Measurements from ENCODE around the gene PSG4.
"Not testable (repeated sequence)": the region's sequence is repeated elsewhere in the genome, so short reads cannot be mapped to it uniquely, and the experiment has no call there.

DNA sequence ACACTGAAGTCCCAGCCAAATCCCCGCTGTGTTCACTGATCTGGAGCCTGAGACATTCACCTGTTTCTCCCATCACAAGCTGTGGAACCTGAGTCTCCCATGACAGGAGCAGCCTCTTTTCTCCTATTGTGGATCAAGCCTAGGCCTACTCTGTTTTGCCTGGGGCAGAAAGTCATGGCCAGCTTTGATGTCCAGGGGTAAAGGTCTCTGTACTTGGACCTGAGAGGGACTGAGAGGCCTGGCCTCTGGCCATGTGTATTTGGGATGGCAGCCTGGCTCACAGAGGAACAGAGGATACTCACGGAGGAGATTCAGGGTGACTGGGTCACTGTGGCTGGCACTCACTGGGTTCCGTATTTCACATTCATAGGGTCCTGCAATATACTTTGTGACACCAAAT lies 26.9 kb downstream of the PSG4 start:
- TF ChIP-seq YY1 (IDR thresholded peaks at IDR 0.05; ENCODE audit: insufficient read depth, insufficient read length); ZNF274 (IDR thresholded peaks at IDR 0.05; ENCODE audit: low read depth, low read length): not testable (repeated sequence)

Measured in NT2/D1 (cell line).